GM23338 (cell line): ENCODE results near the gene SLC9C2. TPM values are rescaled to one million over a fixed set of nuclear protein-coding genes. Genes with fewer than 3 reads are reported as not detected.

Experiments used
- ATAC-seq: fragments of 200-7000 bp; cut with Tn5 transposase; 3 replicates; pipeline ENCODE4 v1.9.1; 2020
- DNase-seq: peaks from one replicate; pipeline ENCODE4 v3.0.0-alpha.2; 2015; ENCODE audit warnings: low spot score
- H2AFZ ChIP-seq: fragments of 200-600 bp; sonication (generic); 2 replicates; pipeline ENCODE4 v1.8.0; 2016; ENCODE audit warnings: antibody characterized with exemption, mild to moderate bottlenecking, moderate library complexity
- H3F3A ChIP-seq: fragments of 200-600 bp; sonication (generic); replicated peaks from 2 replicates; pipeline ENCODE4 v1.8.0; 2017; ENCODE audit warnings: antibody characterized with exemption, mixed run types, low read depth
- H3K27ac ChIP-seq: fragments of 200-600 bp; sonication (generic); 2 replicates; pipeline ENCODE4 v1.6.1; 2016; ENCODE audit warnings: low read depth
- H3K27me3 ChIP-seq: fragments of 200-600 bp; sonication (generic); 2 replicates; pipeline ENCODE4 v1.8.0; 2016; ENCODE audit warnings: mild to moderate bottlenecking, mixed run types, moderate library complexity; ENCODE audit not compliant: insufficient read depth
- H3K36me3 ChIP-seq: fragments of 200-600 bp; sonication (generic); 2 replicates; pipeline ENCODE4 v1.8.0; 2016; ENCODE audit warnings: mild to moderate bottlenecking; ENCODE audit not compliant: insufficient read depth
- H3K4me1 ChIP-seq: fragments of 200-600 bp; sonication (generic); 2 replicates; pipeline ENCODE4 v1.8.0; 2016; ENCODE audit warnings: mild to moderate bottlenecking, moderate library complexity; ENCODE audit not compliant: insufficient read depth
- H3K4me2 ChIP-seq: fragments of 200-600 bp; sonication (generic); 2 replicates; pipeline ENCODE4 v1.7.1; 2017; ENCODE audit warnings: mixed run types
- H3K4me3 ChIP-seq: fragments of 200-600 bp; sonication (generic); 2 replicates; pipeline ENCODE4 v1.6.1; 2016; ENCODE audit warnings: mixed run types
- H3K79me2 ChIP-seq: fragments of 200-600 bp; sonication (generic); replicated peaks from 2 replicates; pipeline ENCODE4 v1.8.0; 2017; ENCODE audit warnings: mild to moderate bottlenecking; ENCODE audit not compliant: insufficient read depth
- H3K9me2 ChIP-seq: fragments of 200-600 bp; sonication (generic); 2 replicates; pipeline ENCODE4 v1.8.0; 2017; ENCODE audit not compliant: insufficient read depth
- H4K20me1 ChIP-seq: fragments of 200-600 bp; sonication (generic); replicated peaks from 2 replicates; pipeline ENCODE4 v1.8.0; 2017; ENCODE audit warnings: mild to moderate bottlenecking; ENCODE audit not compliant: insufficient read depth
- H3K27ac Mint-ChIP-seq: 2 replicates; pipeline ENCODE4 v1.8.0; 2020; ENCODE audit warnings: inconsistent platforms, mild to moderate bottlenecking, moderate library complexity, mixed read lengths
- H3K27me3 Mint-ChIP-seq: 3 replicates; pipeline ENCODE4 v1.8.0; 2022; ENCODE audit warnings: low read depth, mild to moderate bottlenecking, moderate library complexity, mixed read lengths, inconsistent platforms; ENCODE audit not compliant: insufficient read depth, poor library complexity
- H3K36me3 Mint-ChIP-seq: 3 replicates; pipeline ENCODE4 v1.8.0; 2021; ENCODE audit warnings: low read depth, mild to moderate bottlenecking, inconsistent platforms, moderate library complexity, mixed read lengths
- H3K4me1 Mint-ChIP-seq: 3 replicates; pipeline ENCODE4 v1.8.0; 2020; ENCODE audit warnings: mild to moderate bottlenecking, inconsistent platforms, mixed read lengths
- H3K4me3 Mint-ChIP-seq: 3 replicates; pipeline ENCODE4 v1.8.0; 2021; ENCODE audit warnings: moderate library complexity, mild to moderate bottlenecking, inconsistent platforms, mixed read lengths
- H3K9me3 Mint-ChIP-seq: 3 replicates; pipeline ENCODE4 v1.8.0; 2020; ENCODE audit warnings: moderate library complexity, mild to moderate bottlenecking, inconsistent platforms, mixed read lengths
- CREB1 ChIP-seq: fragments of 250-450 bp; sonication (Bioruptor Pico); IDR thresholded peaks from 2 replicates; pipeline ENCODE4 v1.5.0; 2020; ENCODE audit warnings: low read depth, mild to moderate bottlenecking, moderate library complexity
- EZH2 ChIP-seq: fragments of 200-600 bp; sonication (generic); IDR thresholded peaks from one replicate; pipeline ENCODE4 v1.8.0; 2017; ENCODE audit warnings: antibody characterized with exemption, mild to moderate bottlenecking, low read depth; ENCODE audit not compliant: unreplicated experiment
- NANOG ChIP-seq: IDR thresholded peaks from 2 replicates; pipeline ENCODE4 v1.6.1; 2016; ENCODE audit warnings: antibody characterized with exemption, borderline replicate concordance
- ZNF114 ChIP-seq: fragments of 250-450 bp; sonication (Bioruptor Pico); IDR thresholded peaks from 2 replicates; pipeline ENCODE4 v1.5.0; 2020; ENCODE audit warnings: mild to moderate bottlenecking, moderate library complexity
- ZNF331 ChIP-seq: fragments of 250-450 bp; sonication (Bioruptor Pico); IDR thresholded peaks from 2 replicates; pipeline ENCODE4 v1.5.0; 2020; ENCODE audit warnings: low read depth, mild to moderate bottlenecking, moderate library complexity
- polyA plus RNA-seq: library from polyadenylated mRNA; unstranded; fragments of >200 nt; fragmentation: Nextera tagmentation; extraction: Ambion mirVana; gene quantifications from 2 replicates; pipeline ENCODE4 v1.2.1, GENCODE V29; 2016
- total RNA-seq: library from RNA; depleted of rRNA; stranded (reverse); fragments of >200 nt; shearing (Covaris generic); gene quantifications from 2 replicates; pipeline ENCODE4 v1.2.3, GENCODE V29; 2014
- TF ChIP-seq, protein P1 (sequence below): IDR thresholded peaks from 2 replicates; pipeline ENCODE4 v1.6.1; 2016; ENCODE audit warnings: antibody characterized with exemption
- TF ChIP-seq, protein P2 (sequence below), 2 experiments: fragments of 200-600 bp in 1 of 2; sonication (generic) in 1 of 2; conservative IDR thresholded peaks; 2 replicates each; pipeline versions ENCODE4 v1.5.1 to v1.6.1; 2016 to 2017; ENCODE audit warnings: antibody characterized with exemption in 2 of 2, low read depth in 2 of 2, mild to moderate bottlenecking in 2 of 2, moderate library complexity in 1 of 2
- TF ChIP-seq, protein P3 (sequence below): IDR thresholded peaks from one replicate; pipeline ENCODE4 v1.6.1; 2018; ENCODE audit warnings: antibody characterized with exemption; ENCODE audit not compliant: unreplicated experiment

The SLC9C2 gene
- total and polyA plus RNA-seq, 2 experiments from 2014 or later, result not detected

DNA sequence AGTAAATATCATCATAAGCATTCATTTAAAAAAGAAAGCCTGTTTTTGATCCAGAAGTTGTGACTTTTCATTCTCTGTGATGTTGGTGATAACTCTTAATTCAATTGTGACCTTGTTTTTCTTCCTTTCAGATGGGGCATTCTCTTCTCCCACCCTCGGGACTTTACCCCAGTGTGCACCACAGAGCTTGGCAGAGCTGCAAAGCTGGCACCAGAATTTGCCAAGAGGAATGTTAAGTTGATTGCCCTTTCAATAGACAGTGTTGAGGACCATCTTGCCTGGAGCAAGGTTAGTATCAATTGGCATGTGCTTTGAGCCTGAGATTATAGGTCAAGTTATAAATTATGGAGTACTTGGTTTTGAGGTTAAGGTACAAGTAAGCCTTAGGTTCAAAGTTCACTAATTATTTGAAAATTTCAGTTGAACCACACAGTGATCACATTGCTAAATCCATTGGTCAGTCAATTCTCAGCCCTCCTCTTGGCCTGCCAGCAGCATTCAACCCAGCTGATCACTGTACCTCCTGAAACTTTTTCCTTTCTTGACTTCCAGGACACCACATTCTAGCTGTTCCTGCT, 121.6 kb downstream of the SLC9C2 start:
- peaks cover 58% of the 10 kb centered on the region for H3K79me2 ChIP-seq
- no peak for DNase-seq
- Mint-ChIP-seq H3K9me3 (no peaks in the 10 kb centered on the region), H3K36me3 (peaks cover 81% of the 10 kb centered on the region), H3K27ac (no peak overlapping the region), H3K4me1 (peaks cover 18% of the 10 kb centered on the region), H3K4me3 (no peak overlapping the region), H3K27me3 (peaks cover 5% of the 10 kb centered on the region)
- H3K4me1 ChIP-seq, result peaks cover 19% of the 10 kb centered on the region
- peaks cover 35% of the 10 kb centered on the region for H4K20me1 ChIP-seq
- H3K36me3 ChIP-seq, result peaks cover 63% of the 10 kb centered on the region
- H3K9me2 ChIP-seq, result no peaks in the 10 kb centered on the region
- ATAC-seq, result no peak
- TF ChIP-seq, protein P1, sequence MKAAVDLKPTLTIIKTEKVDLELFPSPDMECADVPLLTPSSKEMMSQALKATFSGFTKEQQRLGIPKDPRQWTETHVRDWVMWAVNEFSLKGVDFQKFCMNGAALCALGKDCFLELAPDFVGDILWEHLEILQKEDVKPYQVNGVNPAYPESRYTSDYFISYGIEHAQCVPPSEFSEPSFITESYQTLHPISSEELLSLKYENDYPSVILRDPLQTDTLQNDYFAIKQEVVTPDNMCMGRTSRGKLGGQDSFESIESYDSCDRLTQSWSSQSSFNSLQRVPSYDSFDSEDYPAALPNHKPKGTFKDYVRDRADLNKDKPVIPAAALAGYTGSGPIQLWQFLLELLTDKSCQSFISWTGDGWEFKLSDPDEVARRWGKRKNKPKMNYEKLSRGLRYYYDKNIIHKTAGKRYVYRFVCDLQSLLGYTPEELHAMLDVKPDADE, result no peak
- TF ChIP-seq CREB1 (CRISPR knock-in tag) (no peak), ZNF114 (no peak), EZH2 (no peak)
- 0 out of 2 replicates have a peak, but pooled peaks cover 9% of the 10 kb centered on the region for H3F3A ChIP-seq
- H3K27me3 ChIP-seq, result no peaks in the 10 kb centered on the region
- H2AFZ ChIP-seq, result no peak overlapping the region
- H3K27ac ChIP-seq, result no peak overlapping the region; the same call in 1 of the 2 replicates
- no peak overlapping the region for H3K4me2 ChIP-seq
- no peak overlapping the region for H3K4me3 ChIP-seq

DNA sequence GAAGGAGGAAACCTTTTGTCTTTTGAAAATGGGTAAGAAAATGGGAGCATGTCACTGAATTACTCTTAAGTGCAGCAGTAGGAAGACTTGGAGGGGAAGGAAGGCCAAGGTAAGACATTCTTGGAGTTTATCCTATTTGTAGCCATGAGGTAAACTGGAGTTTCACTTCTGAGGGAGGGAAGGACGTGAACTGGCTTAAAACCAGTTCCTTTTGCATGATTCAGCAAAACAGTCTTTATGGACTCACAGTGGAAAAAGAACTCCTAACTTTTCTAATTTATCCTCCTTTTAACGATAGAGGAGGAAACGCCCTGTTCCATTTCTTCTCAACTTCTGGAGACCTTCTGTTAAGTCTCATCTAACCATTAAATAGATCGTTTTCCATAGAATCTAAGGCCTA, 123.2 kb downstream of the SLC9C2 start:
- H4K20me1 ChIP-seq, result peaks cover 35% of the 10 kb centered on the region
- peaks cover 7% of the 10 kb centered on the region for H3K27me3 Mint-ChIP-seq
- H3K4me1 ChIP-seq, result peaks cover 31% of the 10 kb centered on the region
- H3K4me3 ChIP-seq, result peak overlapping the region; percentile 96
- no peak for DNase-seq
- H3K4me3 Mint-ChIP-seq, result peak overlapping the region; percentile 90
- H3K36me3 Mint-ChIP-seq, result peaks cover 64% of the 10 kb centered on the region
- no peak for ATAC-seq
- H3F3A ChIP-seq, result no peaks in the 10 kb centered on the region
- H3K9me3 Mint-ChIP-seq, result no peaks in the 10 kb centered on the region
- H3K27ac Mint-ChIP-seq, result peak overlapping the region; percentile 65
- peak overlapping the region; percentile 99 for H3K4me2 ChIP-seq
- no peak overlapping the region for H2AFZ ChIP-seq
- peaks cover 24% of the 10 kb centered on the region for H3K4me1 Mint-ChIP-seq
- H3K36me3 ChIP-seq, result peaks cover 47% of the 10 kb centered on the region
- TF ChIP-seq ZNF114 (no peak), ZNF331 (CRISPR knock-in tag) (no peak), NANOG (no peak)
- TF ChIP-seq, protein P1, result no peak
- TF ChIP-seq, protein P2, sequence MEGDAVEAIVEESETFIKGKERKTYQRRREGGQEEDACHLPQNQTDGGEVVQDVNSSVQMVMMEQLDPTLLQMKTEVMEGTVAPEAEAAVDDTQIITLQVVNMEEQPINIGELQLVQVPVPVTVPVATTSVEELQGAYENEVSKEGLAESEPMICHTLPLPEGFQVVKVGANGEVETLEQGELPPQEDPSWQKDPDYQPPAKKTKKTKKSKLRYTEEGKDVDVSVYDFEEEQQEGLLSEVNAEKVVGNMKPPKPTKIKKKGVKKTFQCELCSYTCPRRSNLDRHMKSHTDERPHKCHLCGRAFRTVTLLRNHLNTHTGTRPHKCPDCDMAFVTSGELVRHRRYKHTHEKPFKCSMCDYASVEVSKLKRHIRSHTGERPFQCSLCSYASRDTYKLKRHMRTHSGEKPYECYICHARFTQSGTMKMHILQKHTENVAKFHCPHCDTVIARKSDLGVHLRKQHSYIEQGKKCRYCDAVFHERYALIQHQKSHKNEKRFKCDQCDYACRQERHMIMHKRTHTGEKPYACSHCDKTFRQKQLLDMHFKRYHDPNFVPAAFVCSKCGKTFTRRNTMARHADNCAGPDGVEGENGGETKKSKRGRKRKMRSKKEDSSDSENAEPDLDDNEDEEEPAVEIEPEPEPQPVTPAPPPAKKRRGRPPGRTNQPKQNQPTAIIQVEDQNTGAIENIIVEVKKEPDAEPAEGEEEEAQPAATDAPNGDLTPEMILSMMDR (conservative IDR thresholded peaks at IDR 0.05; ENCODE audit: low read depth in 2 of 2), result no peak
- TF ChIP-seq, protein P3, sequence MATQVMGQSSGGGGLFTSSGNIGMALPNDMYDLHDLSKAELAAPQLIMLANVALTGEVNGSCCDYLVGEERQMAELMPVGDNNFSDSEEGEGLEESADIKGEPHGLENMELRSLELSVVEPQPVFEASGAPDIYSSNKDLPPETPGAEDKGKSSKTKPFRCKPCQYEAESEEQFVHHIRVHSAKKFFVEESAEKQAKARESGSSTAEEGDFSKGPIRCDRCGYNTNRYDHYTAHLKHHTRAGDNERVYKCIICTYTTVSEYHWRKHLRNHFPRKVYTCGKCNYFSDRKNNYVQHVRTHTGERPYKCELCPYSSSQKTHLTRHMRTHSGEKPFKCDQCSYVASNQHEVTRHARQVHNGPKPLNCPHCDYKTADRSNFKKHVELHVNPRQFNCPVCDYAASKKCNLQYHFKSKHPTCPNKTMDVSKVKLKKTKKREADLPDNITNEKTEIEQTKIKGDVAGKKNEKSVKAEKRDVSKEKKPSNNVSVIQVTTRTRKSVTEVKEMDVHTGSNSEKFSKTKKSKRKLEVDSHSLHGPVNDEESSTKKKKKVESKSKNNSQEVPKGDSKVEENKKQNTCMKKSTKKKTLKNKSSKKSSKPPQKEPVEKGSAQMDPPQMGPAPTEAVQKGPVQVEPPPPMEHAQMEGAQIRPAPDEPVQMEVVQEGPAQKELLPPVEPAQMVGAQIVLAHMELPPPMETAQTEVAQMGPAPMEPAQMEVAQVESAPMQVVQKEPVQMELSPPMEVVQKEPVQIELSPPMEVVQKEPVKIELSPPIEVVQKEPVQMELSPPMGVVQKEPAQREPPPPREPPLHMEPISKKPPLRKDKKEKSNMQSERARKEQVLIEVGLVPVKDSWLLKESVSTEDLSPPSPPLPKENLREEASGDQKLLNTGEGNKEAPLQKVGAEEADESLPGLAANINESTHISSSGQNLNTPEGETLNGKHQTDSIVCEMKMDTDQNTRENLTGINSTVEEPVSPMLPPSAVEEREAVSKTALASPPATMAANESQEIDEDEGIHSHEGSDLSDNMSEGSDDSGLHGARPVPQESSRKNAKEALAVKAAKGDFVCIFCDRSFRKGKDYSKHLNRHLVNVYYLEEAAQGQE, result no peak
- no peaks in the 10 kb centered on the region for H3K9me2 ChIP-seq
- H3K79me2 ChIP-seq, result peaks cover 71% of the 10 kb centered on the region
- peak overlapping the region; percentile 28; the same call in 1 of the 2 replicates for H3K27ac ChIP-seq
- H3K27me3 ChIP-seq, result no peaks in the 10 kb centered on the region
